HT1080 (cell line): ENCODE measurements around the gene FASTKD2. TPM values are rescaled to one million over a fixed set of nuclear protein-coding genes. Genes with fewer than 3 reads are reported as not detected.
"Not testable (repeated sequence)": the region's sequence is repeated elsewhere in the genome, so short reads cannot be mapped to it uniquely, and the experiment has no call there.

Source experiments
- DNase-seq: peaks from one replicate; pipeline ENCODE4 v3.0.0-alpha.2; 2015; ENCODE audit warnings: low read depth
- total RNA-seq: library from RNA; depleted of rRNA; stranded (reverse); fragments of >200 nt; shearing (Covaris generic); gene quantifications from 2 replicates; pipeline ENCODE4 v1.2.3, GENCODE V29; 2014

The FASTKD2 gene
- total RNA-seq, 1 experiment from 2014 or later: 48.0 TPM

DNA sequence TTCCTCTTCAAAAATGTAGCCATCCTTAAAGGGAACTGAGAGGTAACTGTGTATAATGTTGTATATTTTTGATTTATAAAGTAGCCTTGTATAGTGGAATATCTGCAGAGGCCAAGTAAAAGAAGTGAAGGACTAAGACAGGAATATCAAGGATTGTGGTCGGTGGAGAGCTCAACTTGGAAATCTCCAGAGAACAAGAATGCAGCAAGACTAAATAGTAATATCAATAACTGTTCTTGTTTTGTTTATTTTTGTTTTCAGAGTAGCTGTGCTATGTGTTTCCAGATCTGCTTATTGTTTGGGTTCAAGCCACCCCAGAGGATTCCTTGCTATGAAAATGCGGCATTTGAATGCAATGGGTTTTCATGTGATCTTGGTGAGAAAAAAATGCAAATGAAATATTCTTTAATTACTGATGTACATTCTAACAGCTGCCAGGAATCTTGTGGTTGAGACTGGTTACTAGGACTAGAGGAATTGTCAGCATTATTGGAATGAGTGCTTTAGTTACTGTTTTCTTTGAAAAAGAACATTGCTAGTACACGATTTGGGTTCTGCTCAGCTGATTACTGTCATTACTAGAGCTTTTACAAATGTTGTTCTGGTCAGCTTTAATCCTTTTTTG, 25.0 kb downstream of the FASTKD2 start:
- DNase-seq: no peak

DNA sequence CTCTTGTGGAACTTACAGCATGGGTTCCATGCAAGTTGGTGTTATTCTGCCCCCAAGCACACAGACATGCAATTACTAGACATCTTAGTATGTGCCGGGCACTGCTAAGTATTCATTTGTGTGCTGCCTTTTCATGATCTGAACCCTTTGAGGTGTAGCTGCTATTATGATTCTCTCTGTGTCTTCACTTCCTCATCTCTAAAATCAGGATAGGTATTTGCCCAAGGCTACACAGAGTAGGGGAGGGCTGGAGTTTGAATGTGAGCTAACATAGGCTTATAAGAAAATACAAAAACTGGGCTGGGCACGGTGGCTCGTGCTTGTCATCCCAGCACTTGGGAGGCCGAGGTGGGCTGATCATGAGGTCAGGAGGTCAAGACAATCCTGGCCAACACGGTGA, 27.2 kb downstream of the FASTKD2 start:
- no peak for DNase-seq

DNA sequence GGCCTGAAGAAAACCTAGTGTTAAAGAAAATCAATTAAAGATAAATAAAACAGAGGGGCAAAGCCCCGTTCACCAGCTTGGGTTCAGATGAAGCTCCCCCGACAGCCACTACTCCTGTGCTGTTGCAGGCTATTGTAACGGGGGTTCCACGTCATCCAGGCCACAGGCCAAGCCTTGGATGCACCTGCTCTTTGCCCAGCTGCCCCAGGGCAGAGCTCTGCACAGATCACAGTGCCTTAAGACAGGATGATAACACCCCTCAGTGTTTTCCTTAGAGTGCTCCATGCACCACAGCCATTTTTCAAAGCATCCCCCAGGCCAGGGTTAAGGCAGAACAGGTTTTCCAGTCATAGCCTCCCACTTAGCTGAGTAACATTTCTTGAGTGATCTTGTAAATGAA, 32.0 kb downstream of the FASTKD2 start:
- DNase-seq: no peak

DNA sequence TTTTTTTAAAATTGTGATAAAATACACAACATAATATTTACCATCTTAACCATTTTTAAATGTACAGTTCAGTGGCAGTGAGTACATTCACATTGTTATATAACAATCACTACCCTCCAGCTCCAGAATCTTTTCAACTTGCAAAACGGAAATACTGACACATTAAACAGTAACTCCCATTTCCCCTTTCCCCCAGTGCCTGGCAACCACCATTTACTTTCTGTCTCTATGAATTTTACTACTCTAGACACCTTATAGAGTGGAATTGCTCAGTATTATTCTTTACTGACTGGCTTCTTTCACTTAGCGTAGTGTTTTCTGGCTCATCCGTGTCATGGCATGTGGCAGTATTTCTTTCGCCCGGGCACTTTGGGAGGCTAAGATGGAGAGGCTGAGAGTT, 32.6 kb downstream of the FASTKD2 start:
- peak; percentile 49 for DNase-seq

DNA sequence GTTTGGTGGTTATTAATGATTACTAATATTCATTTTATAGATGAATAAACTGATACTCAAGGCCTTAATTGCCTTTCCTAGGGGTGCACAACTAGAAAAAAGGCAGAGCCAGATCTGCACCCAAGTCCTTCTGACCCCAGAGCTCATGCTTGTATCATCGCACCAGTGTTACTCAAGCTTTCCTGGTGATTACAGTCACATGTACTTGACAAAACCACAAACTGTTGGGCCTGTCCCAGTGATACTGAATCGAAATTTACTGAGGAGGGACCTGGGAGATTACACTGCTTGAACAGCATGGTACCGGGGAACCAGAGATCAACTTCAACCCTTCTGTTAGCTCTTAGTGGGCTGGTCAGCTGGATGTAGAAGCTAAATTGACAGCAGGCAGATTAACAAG, 33.7 kb downstream of the FASTKD2 start:
- DNase-seq: peak; percentile 18

DNA sequence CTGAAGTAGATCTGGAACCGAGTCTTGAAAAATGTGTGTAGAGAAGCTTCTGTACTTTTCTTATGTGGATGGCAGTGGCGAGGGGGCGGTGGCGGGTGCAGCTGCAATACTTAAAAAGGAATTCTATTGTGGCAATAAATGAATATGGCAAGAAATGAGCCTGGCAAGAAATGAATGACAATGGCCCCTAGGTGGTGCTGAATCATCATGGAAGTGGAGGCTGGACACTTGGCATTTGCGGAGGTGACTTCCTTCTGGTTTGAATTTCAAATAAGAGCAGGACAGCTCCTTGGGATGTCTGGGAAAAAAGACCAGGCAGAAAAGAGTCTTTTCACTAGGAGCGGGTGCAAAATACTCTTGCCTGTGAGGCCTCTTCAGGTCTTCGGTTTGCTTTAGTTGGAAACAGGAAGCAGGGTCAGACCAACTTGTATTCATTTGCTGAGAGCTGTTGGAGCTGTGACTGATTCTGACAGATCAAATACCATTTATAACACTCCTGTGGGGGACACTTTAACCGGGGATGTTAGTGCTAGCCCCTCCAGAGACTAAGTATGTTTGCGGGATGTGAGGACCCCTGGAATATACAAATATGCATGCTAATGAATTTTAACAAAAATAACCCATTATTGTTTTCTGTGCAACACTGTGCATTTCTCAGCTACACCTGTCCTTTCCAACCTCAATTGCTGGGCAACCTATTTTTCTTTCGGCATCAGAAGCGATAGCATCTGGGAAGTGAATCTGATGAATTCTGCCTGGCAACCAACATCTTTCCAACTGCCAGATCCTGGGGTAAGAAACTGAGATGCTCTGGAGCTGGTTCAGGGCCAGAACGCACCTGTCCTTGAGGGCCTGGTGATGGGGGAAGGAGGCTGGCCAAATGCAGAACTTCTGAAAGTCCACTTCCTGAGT, 35.4 kb downstream of the FASTKD2 start:
- peak; percentile 73 for DNase-seq

DNA sequence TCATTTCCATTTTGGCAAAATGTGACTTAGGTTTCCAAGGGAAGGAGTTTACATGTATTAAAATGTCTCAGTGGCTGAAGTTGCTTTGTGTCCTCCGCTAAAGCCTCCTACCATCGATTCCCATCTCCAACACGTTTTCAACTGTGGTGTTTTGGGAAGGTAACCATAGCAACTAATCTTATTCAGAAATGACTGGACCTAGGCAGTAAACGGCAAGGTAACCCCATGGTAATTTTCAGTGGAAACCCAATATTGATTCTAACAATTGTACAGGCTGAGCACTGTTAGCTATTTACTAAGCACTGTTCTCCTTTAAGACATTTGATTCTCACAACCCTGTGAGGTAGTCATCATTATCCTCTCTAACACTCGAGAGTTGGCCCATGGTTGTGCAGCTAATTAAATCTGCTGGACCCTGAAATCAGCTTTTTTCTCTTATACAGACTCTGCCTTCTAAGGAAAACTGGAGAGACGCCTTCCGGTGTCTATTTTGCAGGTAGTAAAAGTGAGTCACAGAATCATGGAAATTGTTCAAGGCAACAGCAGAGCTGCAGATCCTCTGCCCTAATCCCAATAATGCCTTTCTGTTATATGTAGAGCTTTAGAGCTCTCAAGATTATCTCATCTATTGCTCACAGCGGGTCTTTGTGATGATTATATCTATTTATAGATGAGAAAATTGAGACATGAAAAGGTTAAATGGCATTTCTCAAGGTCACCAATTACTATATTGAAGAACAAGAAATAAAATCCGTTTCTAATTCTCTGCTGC, 36.2 kb downstream of the FASTKD2 start:
- no peak for DNase-seq

DNA sequence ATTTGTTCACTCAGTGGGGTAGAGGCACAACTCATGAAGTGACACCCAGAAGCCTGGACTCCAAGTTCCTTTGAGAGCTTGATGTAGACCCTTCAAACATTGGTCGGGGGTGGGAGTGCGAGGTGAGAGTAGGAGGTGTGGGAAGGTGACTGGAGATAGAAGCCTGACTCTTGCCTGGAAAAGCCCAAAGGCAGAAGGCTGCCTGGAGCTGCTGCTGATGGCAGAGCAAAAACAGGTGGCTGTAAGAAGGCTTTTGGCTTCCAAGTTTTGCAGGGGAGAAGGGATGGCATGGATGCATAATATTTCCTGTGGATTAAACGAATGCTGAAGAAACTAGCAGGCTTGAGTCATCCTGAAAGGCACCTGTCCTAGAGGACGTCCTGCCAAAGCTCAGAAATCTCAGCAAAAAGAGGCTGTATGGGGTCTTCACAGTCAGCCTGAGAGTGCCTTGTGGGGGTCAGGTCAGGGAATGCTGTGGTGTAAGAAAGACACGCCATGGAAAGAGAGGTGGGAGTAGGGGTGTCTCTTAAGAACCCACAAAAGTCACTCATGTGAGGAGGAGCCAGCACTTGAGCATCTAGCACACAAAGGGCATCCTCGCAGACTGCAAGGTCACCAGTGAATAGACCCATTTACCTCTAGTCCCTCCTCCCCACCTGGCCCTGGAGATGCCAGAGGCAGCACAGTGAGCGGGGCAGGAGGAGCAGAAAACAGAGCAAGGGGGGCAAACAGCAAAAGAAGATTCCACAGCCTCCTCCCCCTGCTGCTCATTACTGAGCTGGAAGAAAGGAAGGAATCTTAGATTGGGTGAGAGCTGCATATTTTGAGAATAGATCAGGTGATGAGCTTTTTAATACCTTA, 37.5 kb downstream of the FASTKD2 start:
- no peak for DNase-seq

DNA sequence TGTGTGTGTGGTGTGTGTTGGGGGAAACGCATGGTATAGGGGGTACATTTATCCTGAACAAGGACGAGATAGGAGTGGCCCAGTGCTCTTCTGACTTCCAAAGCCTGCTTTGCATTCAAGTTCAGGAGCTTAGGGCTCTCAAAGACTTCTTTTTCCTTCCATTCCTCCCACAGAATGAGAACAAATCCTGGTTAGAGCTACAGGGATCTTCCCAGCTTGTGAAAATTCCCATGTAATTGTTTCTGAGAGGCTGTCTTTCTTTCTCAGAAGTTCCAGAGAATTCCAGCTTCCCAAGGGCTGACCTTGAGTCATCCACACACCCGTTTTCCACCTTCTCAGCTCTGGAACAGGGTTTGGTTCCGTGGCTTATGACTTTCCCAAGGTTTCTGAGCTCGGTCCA, 38.9 kb downstream of the FASTKD2 start:
- DNase-seq: no peak

DNA sequence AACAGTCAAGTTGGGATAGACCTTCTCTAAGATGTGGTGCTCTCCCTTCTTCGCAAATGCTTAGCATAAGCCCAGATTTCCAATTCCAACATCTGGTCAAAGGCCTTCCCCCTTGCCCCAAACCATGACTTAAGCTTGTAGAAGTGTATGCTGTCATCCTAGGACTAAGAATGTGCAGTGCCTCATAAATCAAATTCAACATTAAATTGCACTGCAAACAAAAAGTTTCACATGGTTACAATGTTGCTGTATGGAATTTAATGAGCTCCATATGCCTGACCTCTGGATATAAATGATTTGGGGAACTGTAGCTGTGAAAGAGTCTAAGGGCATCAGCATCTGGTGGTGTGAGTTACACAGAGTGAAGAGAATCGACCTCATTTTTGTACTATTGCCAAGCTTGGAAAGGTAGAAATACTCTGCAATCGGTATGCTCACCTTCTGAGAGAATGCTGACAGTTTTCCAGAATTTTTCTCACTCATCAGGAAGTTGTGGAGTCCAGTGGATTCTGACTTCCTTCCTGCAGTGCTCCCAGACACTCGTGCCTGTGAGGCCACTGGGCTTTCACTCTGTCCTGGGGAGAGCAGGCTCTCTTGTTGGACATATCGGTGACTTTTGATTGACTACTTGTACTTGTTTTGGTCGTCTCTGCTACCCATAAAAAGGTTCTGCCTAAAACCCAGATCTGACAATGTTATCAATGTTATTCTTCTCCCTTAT, 40.6 kb downstream of the FASTKD2 start:
- no peak for DNase-seq

DNA sequence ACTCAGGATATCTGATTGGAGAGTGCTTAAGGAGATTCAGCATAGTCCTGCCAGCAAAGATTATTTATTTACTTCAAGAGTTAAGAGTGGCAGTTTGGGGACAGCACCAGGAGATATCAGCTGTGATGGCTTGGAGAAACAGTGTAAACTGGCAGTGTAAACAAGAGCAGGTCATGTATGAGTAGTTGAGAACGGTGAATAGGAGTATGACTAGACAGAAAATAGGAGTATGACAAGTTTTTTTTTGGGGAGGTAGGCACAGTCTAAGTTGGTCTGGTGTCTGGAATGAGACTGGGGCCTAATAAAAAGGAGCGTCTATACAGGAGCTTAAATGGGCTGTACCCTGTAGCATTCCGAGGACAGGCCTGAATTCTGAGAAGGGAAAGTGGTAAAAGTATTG, 42.2 kb downstream of the FASTKD2 start:
- not testable (repeated sequence) for DNase-seq

DNA sequence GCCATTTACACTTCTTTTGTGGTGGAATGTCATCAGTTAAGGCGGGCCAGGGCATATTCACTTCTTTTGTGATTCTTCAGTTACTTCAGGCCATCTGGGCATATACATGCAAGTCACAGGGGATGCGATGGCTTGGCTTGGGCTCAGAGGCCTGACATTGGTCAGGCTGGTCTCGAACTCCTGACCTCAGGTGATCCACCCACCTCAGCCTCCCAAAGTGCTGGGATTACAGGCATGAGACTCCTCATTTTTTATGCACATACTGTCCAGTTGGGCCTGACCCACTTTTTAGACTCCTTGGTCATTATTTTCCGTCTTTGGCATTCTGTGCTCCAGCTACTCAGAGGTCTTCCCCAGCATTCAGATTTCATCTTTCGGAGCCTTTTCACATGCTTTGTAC, 47.1 kb downstream of the FASTKD2 start:
- not testable (repeated sequence) for DNase-seq

DNA sequence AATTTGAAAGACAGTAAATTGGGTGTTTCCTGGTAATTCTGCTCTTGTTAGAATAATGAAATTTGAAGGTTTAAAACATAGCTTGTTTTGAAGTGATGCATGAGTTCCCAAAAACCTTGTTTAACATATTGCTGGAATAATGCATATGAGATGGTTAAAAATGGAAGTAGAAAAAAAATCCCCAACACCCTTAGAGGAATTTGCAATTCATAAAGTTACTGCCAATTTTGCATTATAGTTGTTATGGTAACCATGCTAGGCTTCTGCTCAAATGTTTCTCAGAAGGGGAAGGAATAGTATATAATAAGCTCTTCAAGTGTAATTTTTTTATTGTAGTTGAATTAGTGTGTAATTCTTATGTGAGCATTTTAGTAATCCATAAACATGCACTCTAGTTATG, 49.1 kb downstream of the FASTKD2 start:
- no peak for DNase-seq

DNA sequence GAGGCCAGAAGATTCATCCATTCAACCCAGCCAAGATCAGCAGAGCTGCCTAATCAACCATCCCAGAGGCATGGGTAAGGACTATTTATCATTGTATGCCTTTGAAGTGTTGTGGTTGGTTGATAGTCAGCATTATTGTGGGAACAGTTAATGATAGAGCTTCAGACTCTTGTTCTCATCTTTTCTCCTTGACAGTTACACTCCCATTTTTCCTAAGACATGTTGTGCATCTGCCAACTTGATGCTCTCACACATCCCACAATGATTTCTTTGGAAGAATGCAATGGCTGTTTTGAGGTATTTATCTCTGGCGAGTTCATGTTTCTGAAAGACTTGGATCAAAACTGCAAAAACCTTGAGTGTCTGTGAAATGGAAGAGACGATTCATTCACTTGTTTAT, 55.4 kb downstream of the FASTKD2 start:
- DNase-seq: no peak

DNA sequence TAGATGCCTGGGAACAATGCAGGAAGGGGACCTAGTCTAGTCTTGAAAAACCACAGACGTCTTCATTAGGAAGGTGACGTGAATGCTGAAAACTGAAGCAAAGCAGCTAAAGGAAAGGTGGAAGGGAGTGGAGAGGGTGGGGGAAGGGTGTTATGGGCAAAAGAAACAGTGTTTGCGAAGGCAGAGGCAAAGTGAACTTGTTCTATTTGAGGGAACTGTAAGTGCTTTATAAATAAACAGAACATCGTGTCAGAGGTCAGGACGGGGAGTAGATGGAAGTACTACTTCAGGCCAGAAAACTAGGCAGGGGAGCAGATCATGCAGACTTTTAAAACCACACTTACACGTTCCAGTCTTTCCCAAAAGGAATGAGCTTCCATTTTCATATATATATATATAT, 57.8 kb downstream of the FASTKD2 start:
- no peak for DNase-seq

DNA sequence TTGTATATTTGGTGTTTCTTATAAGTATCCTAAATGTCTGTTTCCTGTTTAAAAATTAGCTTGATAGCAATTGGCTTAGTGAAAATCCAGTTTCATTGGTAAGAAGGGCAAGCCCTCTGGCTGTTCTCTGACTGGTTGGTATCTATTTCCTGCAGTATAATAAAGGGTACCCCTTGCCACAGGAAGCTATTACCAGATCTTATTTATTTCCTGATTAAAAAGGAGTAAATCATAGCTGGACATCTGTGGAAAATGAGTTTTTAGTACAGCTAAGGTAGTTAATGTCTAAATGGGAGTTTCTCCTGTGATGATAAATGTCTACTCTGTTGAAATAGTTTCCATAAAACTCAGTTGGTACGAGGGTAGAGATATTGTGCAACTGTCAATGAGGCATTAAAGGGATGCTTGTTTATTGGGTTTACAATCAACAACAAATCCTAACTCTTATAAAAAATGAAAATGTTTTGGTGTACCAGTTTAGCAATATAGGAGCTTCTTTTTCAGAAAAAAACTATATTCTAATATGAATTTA, 58.7 kb downstream of the FASTKD2 start:
- DNase-seq: no peak

DNA sequence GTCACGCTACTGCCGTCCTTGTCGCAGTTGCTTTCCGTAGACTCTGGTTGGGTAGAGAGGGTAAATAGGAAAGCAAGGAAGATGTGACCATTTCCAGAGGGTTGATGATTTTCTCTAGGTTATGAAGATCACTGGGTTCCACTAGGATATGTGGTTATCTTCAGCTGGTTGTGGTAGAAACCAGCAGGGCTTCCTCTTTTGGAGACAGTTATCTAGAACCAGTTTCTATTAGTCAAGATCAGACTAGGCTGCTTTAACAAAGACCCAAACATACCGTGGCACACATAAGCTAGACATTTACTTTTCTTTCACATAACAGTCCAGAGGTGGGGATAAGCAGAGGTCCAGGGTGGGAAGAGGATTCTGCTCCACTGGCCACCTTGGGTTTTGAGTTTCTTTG, 59.6 kb downstream of the FASTKD2 start:
- no peak for DNase-seq

DNA sequence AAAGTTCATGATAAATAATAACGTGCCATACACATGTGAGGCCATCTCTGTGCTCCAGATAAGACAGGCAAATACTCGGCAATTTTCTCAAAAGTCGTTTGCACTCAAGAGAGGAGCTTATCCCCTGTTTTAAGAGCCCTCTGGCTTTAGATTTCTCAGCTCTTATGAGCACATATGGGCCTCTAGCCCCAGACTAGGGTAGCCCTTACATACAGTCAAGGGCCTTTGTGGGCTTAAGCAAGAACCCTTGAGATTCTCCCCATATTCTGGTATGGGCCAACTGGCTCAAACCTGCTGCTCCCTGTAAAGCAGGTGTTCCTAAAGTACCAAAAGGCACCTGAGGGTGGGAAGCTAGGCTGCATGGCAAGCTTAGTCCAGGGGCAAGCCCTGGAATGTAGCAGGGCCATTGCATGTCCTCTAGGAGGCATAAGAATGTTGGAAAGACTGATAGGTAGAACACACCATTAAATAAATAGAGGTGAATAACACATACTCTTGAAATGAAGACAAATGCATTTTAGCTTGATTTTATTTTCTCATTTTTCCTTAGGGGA, 66.1 kb downstream of the FASTKD2 start:
- no peak for DNase-seq

DNA sequence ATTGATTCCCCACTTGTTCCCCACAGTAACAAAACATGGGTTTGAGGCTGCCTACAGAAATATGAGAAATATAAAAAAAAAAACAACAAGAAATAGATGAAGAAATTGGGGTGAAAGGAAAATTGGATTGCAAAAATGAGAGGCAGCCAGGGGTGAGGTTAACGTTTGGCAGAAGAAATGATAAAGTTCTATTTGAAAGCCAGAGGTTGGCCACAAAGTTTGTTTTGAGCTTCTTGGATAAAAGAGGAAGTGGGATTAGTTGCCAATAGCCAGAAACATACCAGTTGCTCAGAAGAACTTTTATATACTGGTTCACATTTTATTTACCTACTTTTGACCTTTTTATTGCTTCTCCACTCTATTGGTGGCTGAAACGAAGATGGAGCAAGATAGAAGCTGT, 67.5 kb downstream of the FASTKD2 start:
- no peak for DNase-seq

DNA sequence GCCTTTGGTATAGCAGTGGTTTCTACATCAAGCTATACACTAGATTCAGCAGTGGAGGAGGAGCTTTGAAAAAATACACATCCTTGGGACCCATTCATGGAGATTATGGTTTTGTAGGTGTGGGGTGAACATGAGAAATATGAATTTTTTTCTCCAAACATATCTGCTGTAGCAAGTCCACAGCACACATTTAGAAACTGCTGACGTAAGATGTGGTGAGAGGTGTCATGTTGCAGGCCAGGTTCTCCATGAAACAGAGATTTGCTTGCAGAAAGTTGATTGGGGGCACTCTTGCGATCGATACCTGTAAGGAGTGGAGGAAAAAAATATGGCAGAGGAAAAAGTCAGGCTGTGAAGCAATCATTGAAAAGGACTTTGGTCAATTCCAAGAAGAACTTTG, 67.9 kb downstream of the FASTKD2 start:
- no peak for DNase-seq
